ENCODE results near the gene CDH13.

- no peak for TF ChIP-seq EZH2phosphoT487 (IDR thresholded peaks at IDR 0.05; ENCODE audit: low read depth)
- no peak for TF ChIP-seq CTCF (IDR thresholded peaks at IDR 0.05; ENCODE audit: low read depth, low read length)
Observed at GRCh38 chr16:83542491-83542890, 915.7 kb downstream of the CDH13 start.

All from OCI-LY3 (cell line).